K562 (cell line): ENCODE results near the gene FRMD5. TPM values are rescaled to one million over a fixed set of nuclear protein-coding genes. Genes with fewer than 3 reads are reported as not detected.

Source experiments
- AFF4 ChIP-seq: sonication (generic); formaldehyde crosslinking; IDR thresholded peaks from 2 replicates; pipeline ENCODE4 v1.8.0; 2023; ENCODE audit warnings: mild to moderate bottlenecking, missing genetic modification reagents
- ATF6 ChIP-seq: sonication (generic); formaldehyde crosslinking; IDR thresholded peaks from 2 replicates; pipeline ENCODE4 v1.4.0; 2020; ENCODE audit warnings: mild to moderate bottlenecking, missing genetic modification reagents
- BRF1 ChIP-seq: IDR thresholded peaks from 3 replicates; pipeline ENCODE4 v1.6.1; 2011; ENCODE audit warnings: borderline replicate concordance, mild to moderate bottlenecking; ENCODE audit not compliant: insufficient read length; ENCODE audit errors: extremely low read depth
- ESRRA ChIP-seq: fragments of 450-650 bp; IDR thresholded peaks from 2 replicates; pipeline ENCODE4 v1.6.1; 2014; ENCODE audit warnings: low read depth, mild to moderate bottlenecking, moderate library complexity, borderline replicate concordance
- ETV1 ChIP-seq: fragments of 450-650 bp; conservative IDR thresholded peaks from 2 replicates; pipeline ENCODE4 v1.6.1; 2016; ENCODE audit warnings: missing genetic modification characterization, control low read depth, low read depth, missing compliant biosample characterization
- FIP1L1 ChIP-seq: fragments of 200-400 bp; formaldehyde crosslinking; IDR thresholded peaks from 2 replicates; pipeline ENCODE4 v1.6.1; 2018; ENCODE audit warnings: mild to moderate bottlenecking, low read depth, low read length; ENCODE audit not compliant: poor library complexity, severe bottlenecking
- HMG20A ChIP-seq: fragments of 450-650 bp; formaldehyde crosslinking; conservative IDR thresholded peaks from 2 replicates; pipeline ENCODE4 v1.4.0; 2020; ENCODE audit warnings: mild to moderate bottlenecking, mixed read lengths
- HNRNPK ChIP-seq: fragments of 200-400 bp; formaldehyde crosslinking; IDR thresholded peaks from one replicate; pipeline ENCODE4 v1.6.1; 2018; ENCODE audit warnings: mild to moderate bottlenecking, low read depth, low read length; ENCODE audit not compliant: poor library complexity, severe bottlenecking
- KAT8 ChIP-seq: fragments of 450-650 bp; IDR thresholded peaks from 2 replicates; pipeline ENCODE4 v1.6.1; 2016; ENCODE audit warnings: low read depth, mild to moderate bottlenecking
- PBX2 ChIP-seq, 2 experiments: IDR thresholded peaks in 1 of 2; conservative IDR thresholded peaks in 1 of 2; 2 replicates each; pipeline ENCODE4 v1.6.1; 2016; ENCODE audit warnings: low read depth in 2 of 2, mild to moderate bottlenecking in 1 of 2, missing compliant biosample characterization in 1 of 2, missing genetic modification characterization in 1 of 2, moderate library complexity in 1 of 2
- PHB2 ChIP-seq: fragments of 450-650 bp; IDR thresholded peaks from 2 replicates; pipeline ENCODE4 v1.6.1; 2017; ENCODE audit warnings: low read depth
- RB1 ChIP-seq: fragments of 450-650 bp; IDR thresholded peaks from 2 replicates; pipeline ENCODE4 v1.6.1; 2017; ENCODE audit warnings: low read depth, mild to moderate bottlenecking
- RBFOX2 ChIP-seq: fragments of 200-400 bp; formaldehyde crosslinking; IDR thresholded peaks from 2 replicates; pipeline ENCODE4 v1.6.1; 2017; ENCODE audit warnings: low read depth, mild to moderate bottlenecking, low read length, moderate library complexity
- SPI1 ChIP-seq: IDR thresholded peaks from 2 replicates; pipeline ENCODE4 v1.6.1; 2011; ENCODE audit warnings: low read depth, low read length, control low read depth, borderline replicate concordance
- TCFL5 ChIP-seq: fragments of 250-450 bp; sonication (Bioruptor Pico); conservative IDR thresholded peaks from 2 replicates; pipeline ENCODE4 v1.6.1; 2021; ENCODE audit warnings: mild to moderate bottlenecking, moderate library complexity, matching md5 sums
- ZFP30 ChIP-seq: fragments of 250-450 bp; sonication (Bioruptor Pico); IDR thresholded peaks from 2 replicates; pipeline ENCODE4 v1.8.0; 2022; ENCODE audit warnings: moderate library complexity, mild to moderate bottlenecking, inconsistent platforms, borderline replicate concordance
- ZNF133 ChIP-seq: fragments of 250-450 bp; sonication (Bioruptor Pico); IDR thresholded peaks from 2 replicates; pipeline ENCODE4 v1.4.0; 2020; ENCODE audit warnings: mild to moderate bottlenecking
- ZNF140 ChIP-seq: fragments of 250-450 bp; sonication (Bioruptor Pico); IDR thresholded peaks from 2 replicates; pipeline ENCODE4 v1.8.0; 2021; ENCODE audit warnings: moderate library complexity, mild to moderate bottlenecking, inconsistent platforms
- ZNF444 ChIP-seq: fragments of 250-450 bp; sonication (Bioruptor Pico); IDR thresholded peaks from 2 replicates; pipeline ENCODE4 v1.4.0; 2020; ENCODE audit warnings: mild to moderate bottlenecking, moderate library complexity
- polyA plus RNA-seq, 8 experiments: library from polyadenylated mRNA; depleted of rRNA in 4 of 8; stranded (reverse) in 5 of 8; unstranded in 3 of 8; fragments of >200 nt; fragmentation: Nextera tagmentation in 2 of 8; fragmentation: Illumina TruSeq in 1 of 8; extraction: Ambion mirVana in 2 of 8; extraction: Trizol in 1 of 8; gene quantifications; 2 replicates each; pipeline versions ENCODE4 v1.2.1 to v1.2.3, GENCODE V29; 2011 to 2014; ENCODE audit warnings: inconsistent platforms in 1 of 8, missing spikeins in 1 of 8
- total RNA-seq, 7 experiments: library from RNA; depleted of rRNA in 6 of 7; stranded (reverse); fragments of >200 nt in 6 of 7; fragmentation: Illumina TruSeq in 2 of 7; extraction: Trizol in 2 of 7; gene quantifications; 2 replicates each; pipeline versions ENCODE4 v1.2.1 to v1.2.3, GENCODE V29; 2011 to 2021; ENCODE audit warnings: low replicate concordance in 1 of 7

Gene FRMD5
- total and polyA plus RNA-seq, 9 of the 15 experiments (the other 6 are each of a cell fraction or from before 2014, with no cell fraction given), result 0.13 to 0.38 TPM; not detected in 7

- TF ChIP-seq PBX2 (CRISPR knock-in tag; IDR thresholded peaks at IDR 0.05; ENCODE audit: low read depth), result no peak
- no peak for TF ChIP-seq PBX2 (tag; conservative IDR thresholded peaks at IDR 0.05; ENCODE audit: low read depth)
- no peak for TF ChIP-seq HNRNPK
- no peak for TF ChIP-seq KAT8
- no peak for TF ChIP-seq PHB2
- no peak for TF ChIP-seq TCFL5 (CRISPR knock-in tag)
- TF ChIP-seq FIP1L1, result no peak
- TF ChIP-seq RBFOX2, result peak; percentile 89
- peak; percentile 100 for TF ChIP-seq RB1
- peak; percentile 53; the same call in 1 of the 2 replicates for TF ChIP-seq ESRRA
- TF ChIP-seq ZNF133 (CRISPR knock-in tag), result no peak
- no peak for TF ChIP-seq ZFP30 (CRISPR knock-in tag)
- TF ChIP-seq AFF4 (CRISPR knock-in tag), result peak; percentile 94
- TF ChIP-seq HMG20A (CRISPR knock-in tag), result no peak
- no peak for TF ChIP-seq BRF1
- peak; percentile 97 for TF ChIP-seq ATF6
- peak; percentile 57; the same call in 1 of the 2 replicates for TF ChIP-seq ETV1 (tag)
- no peak for TF ChIP-seq ZNF444 (CRISPR knock-in tag)
- TF ChIP-seq ZNF140 (CRISPR knock-in tag), result no peak
- no peak for TF ChIP-seq SPI1
Observed at GRCh38 chr15:43826508-43827341, 368.3 kb downstream of the FRMD5 start, which contains the start of gene WDR76 (continued).
